HG02981 (cell line): Measurements from ENCODE around the gene KRTAP10-11.
"Not testable (repeated sequence)": the region's sequence is repeated elsewhere in the genome, so short reads cannot be mapped to it uniquely, and the experiment has no call there.

Source experiments
- ATAC-seq: cut with Tn5 transposase; IDR thresholded peaks from one replicate; pipeline ENCODE4 v1.9.1; 2021; ENCODE audit warnings: mild to moderate bottlenecking, moderate library complexity; ENCODE audit not compliant: unreplicated experiment

Gene KRTAP10-11, protein sequence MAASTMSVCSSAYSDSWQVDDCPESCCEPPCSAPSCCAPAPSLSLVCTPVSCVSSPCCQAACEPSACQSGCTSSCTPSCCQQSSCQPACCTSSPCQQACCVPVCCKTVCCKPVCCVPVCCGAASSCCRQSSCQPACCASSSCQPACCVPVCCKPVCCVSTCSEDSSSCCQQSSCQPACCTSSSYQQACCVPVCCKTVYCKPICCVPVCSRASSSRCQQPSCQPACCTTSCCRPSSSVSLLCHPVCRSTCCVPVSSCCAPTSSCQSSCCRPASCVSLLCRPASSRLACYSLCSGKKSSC

DNA sequence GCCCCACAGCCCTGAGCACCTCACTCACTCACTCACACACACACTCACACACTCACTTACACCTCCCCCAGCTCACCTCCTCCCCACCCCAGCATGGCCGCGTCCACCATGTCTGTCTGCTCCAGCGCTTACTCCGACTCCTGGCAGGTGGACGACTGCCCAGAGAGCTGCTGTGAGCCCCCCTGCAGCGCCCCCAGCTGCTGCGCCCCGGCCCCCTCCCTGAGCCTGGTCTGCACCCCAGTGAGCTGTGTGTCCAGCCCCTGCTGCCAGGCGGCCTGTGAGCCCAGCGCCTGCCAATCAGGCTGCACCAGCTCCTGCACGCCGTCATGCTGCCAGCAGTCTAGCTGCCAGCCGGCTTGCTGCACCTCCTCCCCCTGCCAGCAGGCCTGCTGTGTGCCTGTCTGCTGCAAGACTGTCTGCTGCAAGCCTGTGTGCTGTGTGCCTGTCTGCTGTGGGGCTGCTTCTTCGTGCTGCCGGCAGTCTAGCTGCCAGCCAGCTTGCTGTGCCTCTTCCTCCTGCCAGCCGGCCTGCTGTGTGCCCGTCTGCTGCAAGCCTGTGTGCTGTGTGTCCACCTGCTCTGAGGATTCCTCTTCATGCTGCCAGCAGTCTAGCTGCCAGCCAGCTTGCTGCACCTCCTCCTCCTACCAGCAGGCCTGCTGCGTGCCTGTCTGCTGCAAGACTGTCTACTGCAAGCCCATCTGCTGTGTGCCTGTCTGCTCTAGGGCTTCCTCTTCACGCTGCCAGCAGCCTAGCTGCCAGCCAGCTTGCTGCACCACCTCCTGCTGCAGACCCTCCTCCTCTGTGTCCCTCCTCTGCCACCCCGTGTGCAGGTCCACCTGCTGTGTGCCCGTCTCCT is at the start of gene KRTAP10-11:
KRTAP10-11 (plus strand) TSS at position 49 of the 856 bp plus-strand sequence; CDS start at position 94, 45 bp downstream.
- ATAC-seq = not testable (repeated sequence)

DNA sequence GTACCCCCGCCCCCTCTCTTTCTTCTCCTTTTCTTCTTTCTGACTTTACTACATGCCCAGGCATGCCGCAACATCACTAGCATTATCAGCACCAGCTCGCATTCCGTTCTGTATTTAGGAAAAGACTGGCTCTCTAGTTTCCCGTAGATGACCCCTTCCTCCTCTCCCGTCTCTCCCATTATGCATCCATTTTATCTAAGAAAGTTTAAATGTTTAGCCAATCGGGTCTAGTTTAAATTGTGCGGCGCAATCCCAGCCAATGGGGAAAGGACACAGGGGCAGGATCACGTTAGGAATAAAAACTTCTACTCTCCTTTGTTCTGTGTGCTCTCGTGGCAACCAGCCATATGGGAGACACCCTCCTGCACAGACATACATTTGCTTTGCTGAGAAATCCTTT is 48.2 kb upstream of the KRTAP10-11 start:
- no peak for ATAC-seq

DNA sequence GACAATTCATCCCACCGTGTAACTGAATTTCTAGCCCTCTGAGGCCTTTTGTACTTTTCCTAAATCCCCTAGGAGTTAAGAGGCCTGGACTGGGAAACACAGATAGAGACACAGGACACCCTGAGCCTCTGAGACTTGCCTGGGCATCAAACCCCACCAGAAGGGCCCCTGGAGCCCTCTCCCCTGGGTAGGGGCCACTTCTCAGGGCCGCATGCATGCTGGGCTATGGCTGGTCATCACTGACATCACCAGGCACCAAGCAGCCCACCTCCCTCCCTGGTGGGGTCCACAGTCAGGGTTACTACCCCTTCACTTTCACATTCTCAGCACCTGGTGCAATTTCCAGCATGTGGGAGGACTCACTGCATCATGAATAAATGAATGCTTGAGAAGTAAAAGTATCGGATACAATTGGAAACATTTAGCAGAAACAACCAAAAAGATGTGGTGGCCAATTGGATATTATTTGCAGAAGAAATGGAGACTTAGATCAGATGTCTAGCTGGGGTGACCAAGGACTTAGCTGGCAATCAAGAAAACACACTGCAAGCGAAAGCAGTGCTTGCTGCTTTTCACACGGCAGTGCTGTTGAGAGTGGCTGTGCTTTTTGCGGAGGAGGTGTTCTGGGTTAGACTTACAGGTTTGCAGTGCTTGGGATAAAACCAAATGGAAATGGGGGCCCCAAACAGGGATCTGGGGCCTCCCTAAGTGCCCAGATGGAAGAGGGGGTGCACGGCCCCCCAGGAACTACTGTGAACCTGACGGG is 46.8 kb upstream of the KRTAP10-11 start:
- no peak for ATAC-seq

DNA sequence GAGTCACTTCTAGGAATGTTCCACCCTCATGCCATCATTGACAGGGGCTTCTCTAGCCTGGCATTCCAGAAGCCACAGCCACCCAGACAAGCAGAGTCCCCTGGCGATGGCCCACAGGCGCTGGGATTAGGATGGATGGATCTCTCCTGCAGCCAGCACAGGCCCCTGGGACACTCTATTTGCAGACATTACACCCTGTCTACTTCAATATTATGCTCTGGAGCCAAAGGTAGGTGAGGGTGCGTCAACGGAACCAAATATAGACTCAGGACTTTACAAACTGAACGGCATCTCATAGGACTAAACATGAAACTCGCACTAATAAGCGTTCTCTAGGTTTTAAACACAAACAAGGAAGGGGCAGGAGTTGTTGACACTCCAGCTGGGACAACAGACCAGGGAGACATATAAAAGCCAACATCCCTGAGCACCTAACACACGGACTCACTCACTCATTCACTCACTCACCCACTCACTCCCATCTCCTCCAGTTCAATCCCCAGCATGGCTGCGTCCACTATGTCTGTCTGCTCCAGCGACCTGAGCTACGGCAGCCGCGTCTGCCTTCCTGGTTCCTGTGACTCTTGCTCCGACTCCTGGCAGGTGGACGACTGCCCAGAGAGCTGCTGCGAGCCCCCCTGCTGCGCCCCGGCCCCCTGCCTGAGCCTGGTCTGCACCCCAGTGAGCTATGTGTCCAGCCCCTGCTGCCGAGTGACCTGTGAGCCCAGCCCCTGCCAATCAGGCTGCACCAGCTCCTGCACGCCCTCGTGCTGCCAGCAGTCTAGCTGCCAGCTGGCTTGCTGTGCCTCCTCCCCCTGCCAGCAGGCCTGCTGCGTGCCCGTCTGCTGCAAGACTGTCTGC is 45.9 kb upstream of the KRTAP10-11 start, which contains the start of gene KRTAP10-7:
KRTAP10-7 (plus strand) TSS at position 480 of the 861 bp plus-strand sequence; CDS start at position 505, 25 bp downstream.
- ATAC-seq = not testable (repeated sequence)

DNA sequence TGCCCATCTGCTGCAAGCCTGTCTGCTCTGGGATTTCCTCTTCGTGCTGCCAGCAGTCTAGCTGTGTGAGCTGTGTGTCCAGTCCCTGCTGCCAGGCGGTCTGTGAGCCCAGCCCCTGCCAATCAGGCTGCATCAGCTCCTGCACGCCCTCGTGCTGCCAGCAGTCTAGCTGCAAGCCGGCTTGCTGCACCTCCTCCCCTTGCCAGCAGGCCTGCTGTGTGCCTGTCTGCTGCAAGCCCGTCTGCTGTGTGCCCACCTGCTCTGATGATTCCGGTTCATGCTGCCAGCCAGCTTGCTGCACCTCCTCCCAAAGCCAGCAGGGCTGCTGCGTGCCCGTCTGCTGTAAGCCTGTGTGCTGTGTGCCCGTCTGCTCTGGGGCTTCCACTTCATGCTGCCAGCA is 45.1 kb upstream of the KRTAP10-11 start:
- not testable (repeated sequence) for ATAC-seq

DNA sequence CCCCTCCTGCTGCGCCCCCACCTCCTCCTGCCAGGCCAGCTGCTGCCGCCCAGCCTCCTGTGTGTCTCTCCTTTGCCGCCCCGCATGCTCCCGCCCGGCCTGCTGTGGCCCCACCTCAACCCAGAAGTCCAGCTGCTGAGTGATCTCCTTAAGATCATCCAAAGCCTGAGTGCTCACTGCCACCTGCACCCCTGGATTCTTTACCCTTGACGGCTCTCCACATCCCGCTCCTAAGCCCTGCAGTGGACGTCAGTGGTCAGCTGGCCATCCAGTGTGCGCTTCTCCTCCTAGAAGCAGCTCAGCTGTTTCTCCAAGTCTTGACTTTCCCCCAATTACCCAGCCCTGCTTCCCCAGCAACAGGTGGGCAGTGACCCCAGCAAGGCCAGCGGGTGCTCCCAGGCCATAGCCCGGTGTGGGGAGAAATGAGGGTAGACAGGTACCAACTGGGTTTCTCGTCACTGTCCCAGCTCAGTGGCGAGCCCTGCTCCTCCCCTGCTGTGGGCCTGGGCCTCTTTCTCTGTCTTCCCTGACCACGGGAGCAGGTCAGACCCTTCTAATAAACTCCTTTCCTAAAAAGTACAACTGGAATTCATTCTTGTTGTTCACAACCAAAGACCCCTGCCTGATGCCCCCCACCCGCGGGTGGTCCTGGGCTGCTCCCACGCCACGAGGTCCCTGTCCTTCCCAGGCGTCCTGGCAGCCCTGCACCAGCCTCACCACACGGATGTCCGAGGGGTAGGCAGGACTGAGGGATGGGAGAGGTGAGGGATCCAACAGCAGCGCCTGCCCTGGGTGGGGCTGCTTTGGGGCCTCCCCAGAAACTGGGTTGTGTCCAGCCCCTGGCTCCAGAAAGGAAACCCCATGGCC is 44.4 kb upstream of the KRTAP10-11 start:
- ATAC-seq = no peak

DNA sequence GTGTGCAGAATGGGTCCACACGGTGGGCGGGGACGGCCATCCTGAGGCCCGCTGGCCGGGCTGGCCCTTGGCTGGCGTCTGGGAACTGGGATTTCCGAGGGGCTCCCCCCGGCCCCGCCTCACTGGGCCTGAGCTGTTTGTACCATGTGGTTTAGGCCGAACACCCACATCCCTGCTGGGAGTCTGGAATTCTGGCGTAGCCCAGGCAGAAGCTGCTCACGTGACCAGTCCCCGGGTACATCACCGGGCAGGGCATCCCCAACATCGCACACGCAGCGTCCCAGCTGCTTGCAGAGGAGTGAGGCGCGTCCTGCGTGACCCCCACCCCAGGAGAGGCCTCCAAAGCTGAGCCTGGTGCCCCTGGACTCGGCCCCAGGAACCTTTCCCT is 43.8 kb upstream of the KRTAP10-11 start:
- no peak for ATAC-seq

DNA sequence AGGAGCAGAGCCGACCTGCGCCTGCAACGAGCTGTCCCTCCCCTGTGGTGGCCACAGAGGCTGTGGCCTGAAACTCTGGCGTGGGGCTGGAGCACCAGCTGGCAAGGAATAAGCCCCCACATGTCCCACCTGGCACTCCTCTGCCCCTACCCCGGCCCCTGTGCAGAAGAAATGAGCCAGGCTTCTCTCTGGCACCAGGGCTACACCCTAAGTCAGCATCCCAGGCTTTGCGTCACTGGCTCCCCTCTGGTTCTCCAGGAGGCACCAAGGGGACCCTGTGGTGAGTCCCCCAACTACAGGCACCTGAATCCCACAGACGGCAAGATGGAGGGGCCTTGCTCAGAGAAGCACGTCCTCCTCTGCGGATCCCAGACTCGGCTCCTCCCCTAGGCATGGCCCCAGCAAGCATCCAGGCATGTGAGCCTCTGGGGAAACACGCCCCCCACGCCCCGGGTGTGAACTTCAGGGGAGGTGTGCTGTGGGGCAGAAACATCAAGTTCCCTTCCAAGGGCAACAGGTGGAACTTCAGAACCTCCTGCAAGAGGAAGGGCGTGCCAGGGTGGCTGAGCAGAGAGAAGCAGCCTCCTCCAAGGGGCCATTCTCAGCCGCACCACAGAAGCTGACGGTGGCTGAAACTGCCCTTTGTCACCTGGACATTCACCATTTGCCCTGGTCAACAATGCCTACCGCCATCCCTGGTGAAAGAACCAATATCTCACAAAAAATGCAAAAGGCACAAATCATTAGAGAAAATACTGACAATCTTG is 42.9 kb upstream of the KRTAP10-11 start:
- no peak for ATAC-seq

DNA sequence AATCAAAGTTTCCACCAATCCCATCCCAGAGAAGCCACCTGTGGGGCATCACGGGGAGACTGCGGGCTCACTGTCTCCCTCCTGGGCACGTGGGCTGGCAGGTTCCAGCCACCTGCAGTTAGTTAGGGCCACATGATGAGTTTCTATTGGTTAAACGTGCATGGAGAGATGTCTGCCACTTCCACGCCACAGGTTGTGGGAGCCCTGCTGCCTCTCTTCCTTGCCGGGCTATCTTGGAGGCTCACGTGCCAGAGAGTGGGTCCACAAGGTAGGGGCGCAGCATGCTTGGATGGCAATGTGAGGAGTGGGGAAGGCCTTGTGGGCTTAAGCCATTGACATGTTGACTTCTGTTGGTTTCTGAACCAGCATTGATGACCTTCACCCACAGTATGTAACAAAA is 42.3 kb upstream of the KRTAP10-11 start:
- no peak for ATAC-seq

DNA sequence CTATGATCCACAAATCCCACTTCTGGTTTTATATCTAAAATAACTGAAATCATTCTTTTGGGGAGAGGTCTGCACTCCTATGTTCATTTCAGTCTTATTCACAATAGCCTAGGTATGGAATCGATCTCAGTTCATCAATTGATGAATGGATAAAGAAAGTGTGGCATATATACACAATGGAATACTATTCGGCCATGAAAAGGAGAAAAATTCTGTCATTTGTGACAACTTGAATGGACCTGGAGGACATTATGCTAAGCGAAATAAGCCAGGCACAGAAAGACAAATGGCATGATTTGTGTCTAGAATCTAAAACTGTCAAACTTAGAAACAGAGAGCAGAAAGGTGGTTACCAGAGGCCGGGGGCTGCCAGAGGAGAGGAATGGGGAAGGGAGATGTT is 39.7 kb upstream of the KRTAP10-11 start:
- no peak for ATAC-seq

DNA sequence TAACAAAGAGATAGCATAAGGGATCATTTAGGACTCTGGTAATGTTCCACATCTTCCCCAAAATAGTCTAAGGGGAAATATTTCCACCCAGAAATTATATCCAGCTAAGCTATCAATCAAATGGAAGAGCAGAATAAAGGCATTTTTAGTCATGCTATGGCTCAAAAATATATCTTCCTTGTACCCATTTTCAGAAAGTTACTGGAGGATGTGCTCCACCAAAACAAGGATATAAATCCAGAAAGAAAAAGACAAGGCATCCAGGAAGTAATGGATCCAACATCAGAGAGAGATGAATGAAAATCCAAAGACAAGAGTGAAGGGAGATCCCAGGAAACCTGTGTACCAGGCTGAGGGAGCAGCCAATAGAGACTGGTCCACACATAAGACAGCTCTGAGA is 37.0 kb upstream of the KRTAP10-11 start:
- no peak for ATAC-seq

DNA sequence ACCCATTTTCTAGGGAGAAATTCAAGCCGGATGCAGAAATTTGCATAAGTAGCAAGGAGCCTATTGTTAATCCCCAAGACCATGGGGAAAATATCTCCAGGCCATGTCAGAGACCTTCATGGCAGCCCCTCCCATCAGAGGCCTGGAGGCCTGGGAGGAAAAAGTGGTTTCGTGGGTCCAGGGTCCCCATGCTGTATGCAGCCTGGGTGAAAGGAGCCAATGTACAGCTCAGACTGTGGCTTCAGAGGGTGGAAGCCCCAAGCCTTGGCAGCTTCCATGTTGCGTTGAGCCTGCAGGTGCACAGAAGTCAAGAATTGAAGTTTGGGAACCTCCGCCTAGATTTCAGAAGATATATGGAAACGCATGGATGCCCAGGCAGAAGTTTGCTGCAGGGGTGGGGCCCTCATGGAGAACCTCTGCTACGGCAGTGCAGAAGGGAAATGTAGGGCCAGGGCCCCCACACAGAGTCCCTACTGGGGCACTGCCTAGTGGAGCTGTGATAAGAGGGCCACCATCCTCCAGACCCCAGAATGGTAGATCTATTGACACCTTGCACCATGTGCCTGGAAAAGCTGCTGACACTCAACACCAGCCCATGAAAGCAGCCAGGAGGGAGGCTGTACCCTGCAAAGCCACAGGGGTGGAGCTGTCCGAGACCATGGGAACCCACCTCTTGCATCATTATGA is 35.9 kb upstream of the KRTAP10-11 start:
- not testable (repeated sequence) for ATAC-seq

DNA sequence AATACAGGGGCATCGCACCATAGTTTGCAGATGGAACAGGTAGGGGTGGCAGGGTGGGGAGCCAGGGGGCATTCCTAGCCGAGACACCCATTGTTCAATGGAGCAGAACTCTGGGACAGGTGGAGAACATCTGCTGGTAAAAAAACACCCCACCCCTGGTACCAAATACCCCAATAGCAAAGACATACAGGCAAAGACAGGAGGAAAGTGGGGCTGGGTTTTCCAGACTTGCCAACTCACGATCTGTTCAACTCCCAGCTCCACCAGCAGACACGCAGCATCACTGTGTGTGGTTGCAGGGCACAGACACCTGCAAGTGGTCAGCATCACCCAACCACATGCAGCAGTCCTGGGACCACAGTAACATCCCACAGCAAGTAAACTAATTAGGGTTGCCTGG is 34.7 kb upstream of the KRTAP10-11 start:
- no peak for ATAC-seq

DNA sequence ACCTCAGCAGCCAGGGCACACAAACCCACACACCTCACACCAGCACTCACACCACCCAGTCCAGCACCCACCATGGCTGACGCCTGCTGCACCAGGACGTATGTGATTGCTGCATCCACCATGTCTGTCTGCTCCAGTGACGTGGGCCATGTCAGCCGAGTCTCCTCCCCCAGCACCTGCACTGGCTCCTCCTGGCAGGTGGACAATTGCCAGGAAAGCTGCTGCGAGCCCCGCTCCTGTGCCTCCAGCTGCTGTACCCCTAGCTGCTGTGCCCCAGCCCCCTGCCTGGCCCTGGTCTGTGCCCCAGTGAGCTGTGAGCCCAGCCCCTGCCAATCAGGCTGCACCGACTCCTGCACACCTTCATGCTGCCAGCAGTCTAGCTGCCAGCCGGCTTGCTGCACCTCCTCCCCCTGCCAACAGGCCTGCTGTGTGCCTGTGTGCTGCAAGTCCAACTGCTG is 34.2 kb upstream of the KRTAP10-11 start, which contains the start of gene KRTAP10-8:
KRTAP10-8 (plus strand) TSS at position 51 of the 458 bp plus-strand sequence; CDS start at position 73, 22 bp downstream.
- ATAC-seq = no peak

DNA sequence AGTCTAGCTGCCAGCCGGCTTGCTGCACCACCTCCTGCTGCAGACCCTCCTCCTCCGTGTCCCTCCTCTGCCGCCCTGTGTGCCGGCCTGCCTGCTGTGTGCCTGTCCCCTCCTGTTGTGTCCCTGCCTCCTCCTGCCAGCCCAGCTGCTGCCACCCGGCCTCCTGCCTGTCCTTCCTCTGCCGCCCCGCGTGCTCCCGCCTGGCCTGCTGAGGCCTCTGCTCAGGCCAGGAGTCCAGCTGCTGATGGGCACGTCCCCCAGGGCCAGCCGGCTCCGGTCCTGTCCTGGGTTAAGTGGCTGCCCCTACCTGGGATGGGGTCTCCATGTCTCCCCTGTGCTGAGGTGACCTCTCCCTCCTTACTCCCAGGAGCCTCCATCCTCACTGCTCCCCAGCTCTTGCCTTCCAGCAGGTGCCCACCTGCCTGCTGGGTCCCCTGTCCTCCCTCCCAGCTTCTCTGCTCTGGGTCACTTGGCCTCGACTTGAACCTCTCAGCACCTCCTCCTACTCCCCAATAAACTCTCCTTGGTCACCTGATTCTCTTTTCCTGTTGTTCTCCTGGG is 33.5 kb upstream of the KRTAP10-11 start:
- no peak for ATAC-seq

DNA sequence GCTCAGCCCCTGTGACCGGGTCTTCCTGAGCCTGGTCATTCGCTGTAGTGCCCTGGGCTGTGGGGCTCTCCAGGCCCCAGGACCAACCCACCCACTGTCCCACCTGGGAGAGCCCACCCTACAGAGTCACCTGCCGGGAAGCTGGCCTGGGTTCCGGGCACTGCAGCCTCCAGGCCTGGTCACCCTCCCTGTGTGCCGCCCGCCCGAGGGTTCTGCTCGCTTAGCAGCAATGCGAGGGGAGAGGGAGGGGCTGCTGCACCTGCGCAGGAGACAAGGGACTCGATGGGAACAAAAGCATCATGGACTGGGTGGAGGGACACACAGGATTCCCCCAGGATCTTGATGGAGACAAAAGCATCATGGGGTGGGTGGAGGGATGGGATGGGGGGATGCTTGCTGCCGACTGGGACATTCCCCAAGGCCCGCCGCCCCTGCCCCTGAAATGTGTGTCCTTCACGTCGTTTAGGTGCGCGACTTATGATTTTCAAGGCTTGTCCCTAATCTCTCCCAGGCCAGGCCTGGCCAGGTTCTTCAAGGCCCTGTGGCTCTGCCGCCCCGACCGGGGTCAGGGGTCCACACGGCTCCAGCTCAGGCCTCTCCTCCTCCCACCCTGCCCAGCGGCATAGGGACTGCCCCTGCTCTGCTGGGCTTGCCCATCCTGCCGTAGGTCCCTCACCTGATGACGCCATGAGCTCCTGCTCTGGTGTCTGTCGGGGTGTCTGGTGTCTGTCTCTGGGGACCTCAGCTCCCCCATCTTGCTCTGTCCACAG is 32.6 kb upstream of the KRTAP10-11 start:
- ATAC-seq = no peak

DNA sequence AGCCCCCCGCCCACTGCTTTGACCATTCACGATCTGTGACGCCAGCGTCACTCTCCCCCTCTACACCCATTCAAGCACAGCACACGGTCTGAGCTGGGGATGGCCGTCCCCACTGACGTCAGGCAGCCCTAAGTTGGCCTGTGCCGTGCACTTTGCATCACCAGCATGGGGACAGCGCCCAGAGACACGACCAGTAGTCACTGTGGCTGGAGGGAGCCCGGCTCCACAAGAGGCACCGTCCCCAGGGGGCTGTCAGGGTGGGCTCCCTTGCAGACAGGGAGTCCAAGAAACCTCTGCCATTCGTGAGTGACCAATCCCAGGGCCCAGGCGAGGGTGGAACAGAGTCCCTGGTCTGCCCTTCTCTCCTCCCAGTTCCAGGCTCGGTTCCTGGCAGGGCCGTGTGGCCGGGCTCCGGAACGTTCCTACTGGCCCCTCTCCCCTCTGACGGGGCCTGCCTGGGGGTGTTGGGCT is 32.0 kb upstream of the KRTAP10-11 start:
- no peak for ATAC-seq
